IMR-90 (cell line): ENCODE results near the gene PODNL1. TPM values are rescaled to one million over a fixed set of nuclear protein-coding genes. Genes with fewer than 3 reads are reported as not detected.

Experiments
- ATAC-seq: fragments of 200-7000 bp; cut with Tn5 transposase; 2 replicates; pipeline ENCODE4 v1.9.1; 2020; ENCODE audit warnings: low read depth, mild to moderate bottlenecking, moderate library complexity
- BruUV-seq: library from RNA; stranded (reverse); fragments of 400-500 nt; replicated peaks from 2 replicates; lab custom pipeline; 2021; lab: Mats Ljungman, UMichigan
- CTCF ChIA-PET: fragments of 300-600 bp; formaldehyde crosslinking; extraction: SDS; loops from one replicate; lab custom pipeline; 2021; ENCODE audit warnings: antibody characterized with exemption; lab: Yijun Ruan, JAX
- POLR2A ChIA-PET: fragments of 300-600 bp; sonication (Branson Sonifier 250); formaldehyde crosslinking; loops from one replicate; lab custom pipeline; 2022; ENCODE audit warnings: antibody characterized with exemption; ENCODE audit not compliant: unreplicated experiment; lab: Charles Lee
- DNase-seq: peaks from one replicate; pipeline ENCODE4 v3.0.0; 2013
- H2AFZ ChIP-seq: replicated peaks from 2 replicates; pipeline ENCODE3; 2013; ENCODE audit warnings: low read length, mild to moderate bottlenecking; ENCODE audit not compliant: poor library complexity
- H2AK5ac ChIP-seq: 2 replicates; pipeline ENCODE4 v1.6.1; 2013; ENCODE audit warnings: low read depth, low read length, inconsistent platforms
- H2AK9ac ChIP-seq: replicated peaks from 2 replicates; pipeline ENCODE3; 2013; ENCODE audit warnings: mild to moderate bottlenecking, low read depth, low read length, moderate library complexity; ENCODE audit not compliant: poor library complexity
- H2BK120ac ChIP-seq: 2 replicates; pipeline ENCODE4 v1.6.1; 2013; ENCODE audit warnings: low read depth, low read length, inconsistent platforms
- H2BK15ac ChIP-seq: 3 replicates; pipeline ENCODE4 v1.6.1; 2013; ENCODE audit warnings: low read depth, low read length, inconsistent platforms
- H2BK20ac ChIP-seq: 2 replicates; pipeline ENCODE4 v1.6.1; 2013; ENCODE audit warnings: low read depth, mild to moderate bottlenecking, inconsistent platforms, low read length, moderate library complexity
- H2BK5ac ChIP-seq: 2 replicates; pipeline ENCODE4 v1.6.1; 2013; ENCODE audit warnings: mild to moderate bottlenecking, low read depth, low read length, inconsistent platforms; ENCODE audit not compliant: poor library complexity, severe bottlenecking
- H3K14ac ChIP-seq: replicated peaks from 2 replicates; pipeline ENCODE4 v1.6.1; 2013; ENCODE audit warnings: low read depth, low read length, inconsistent platforms
- H3K18ac ChIP-seq: 2 replicates; pipeline ENCODE4 v1.6.1; 2013; ENCODE audit warnings: low read depth, low read length, control low read depth
- H3K23ac ChIP-seq: 2 replicates; pipeline ENCODE4 v1.6.1; 2013; ENCODE audit warnings: low read depth, low read length, inconsistent platforms
- H3K27ac ChIP-seq: 2 replicates; pipeline ENCODE4 v1.5.1; 2013; ENCODE audit warnings: mild to moderate bottlenecking, control low read depth, low read length; ENCODE audit not compliant: insufficient read depth
- H3K27me3 ChIP-seq: 2 replicates; pipeline ENCODE4 v1.6.1; 2013; ENCODE audit warnings: low read length; ENCODE audit not compliant: control insufficient read depth, insufficient read depth
- H3K36me3 ChIP-seq: 2 replicates; pipeline ENCODE4 v1.6.1; 2013; ENCODE audit warnings: low read length, mixed read lengths; ENCODE audit not compliant: control insufficient read depth, insufficient read depth
- H3K4ac ChIP-seq: 2 replicates; pipeline ENCODE4 v1.6.1; 2013; ENCODE audit warnings: low read depth, low read length, inconsistent platforms
- H3K4me1 ChIP-seq: 2 replicates; pipeline ENCODE4 v1.6.1; 2013; ENCODE audit warnings: low read length, mixed read lengths; ENCODE audit not compliant: control insufficient read depth, insufficient read depth
- H3K4me2 ChIP-seq: 2 replicates; pipeline ENCODE4 v1.6.1; 2013; ENCODE audit warnings: low read depth, mild to moderate bottlenecking, control low read depth, low read length, moderate library complexity
- H3K4me3 ChIP-seq: 2 replicates; pipeline ENCODE4 v1.5.1; 2013; ENCODE audit warnings: low read depth, mild to moderate bottlenecking, control low read depth, low read length, moderate library complexity; ENCODE audit not compliant: insufficient read depth
- H3K56ac ChIP-seq: 2 replicates; pipeline ENCODE4 v1.6.1; 2013; ENCODE audit warnings: low read length, inconsistent platforms; ENCODE audit not compliant: insufficient read depth; ENCODE audit errors: extremely low read depth
- H3K79me1 ChIP-seq, 2 experiments: 2 replicates each; pipeline ENCODE4 v1.6.1; 2013; ENCODE audit warnings: low read length in 2 of 2, inconsistent platforms in 1 of 2, low read depth in 1 of 2
- H3K9ac ChIP-seq: 2 replicates; pipeline ENCODE4 v1.6.1; 2013; ENCODE audit warnings: low read depth, low read length, control low read depth
- H3K9me1 ChIP-seq: 2 replicates; pipeline ENCODE4 v1.6.1; 2013; ENCODE audit warnings: low read length, inconsistent platforms; ENCODE audit not compliant: insufficient read depth
- H3K9me3 ChIP-seq: 2 replicates; pipeline ENCODE4 v1.6.1; 2013; ENCODE audit warnings: low read length; ENCODE audit not compliant: control insufficient read depth, insufficient read depth
- H4K20me1 ChIP-seq: 2 replicates; pipeline ENCODE4 v1.6.1; 2013; ENCODE audit warnings: low read length, inconsistent platforms; ENCODE audit not compliant: insufficient read depth
- H4K5ac ChIP-seq: 2 replicates; pipeline ENCODE4 v1.6.1; 2013; ENCODE audit warnings: mild to moderate bottlenecking, low read depth, low read length, control low read depth
- H4K8ac ChIP-seq, 2 experiments: 2 replicates each; pipeline ENCODE4 v1.6.1; 2013; ENCODE audit warnings: low read depth in 2 of 2, low read length in 2 of 2, control low read depth in 1 of 2, inconsistent platforms in 1 of 2
- H4K91ac ChIP-seq: 2 replicates; pipeline ENCODE4 v1.6.1; 2013; ENCODE audit warnings: low read depth, low read length, inconsistent platforms; ENCODE audit not compliant: insufficient read depth
- BHLHE40 ChIP-seq: fragments of 150-350 bp; IDR thresholded peaks from 2 replicates; pipeline ENCODE4 v1.6.1; 2016; ENCODE audit warnings: mild to moderate bottlenecking, low read depth, low read length
- CEBPB ChIP-seq: IDR thresholded peaks from 2 replicates; pipeline ENCODE4 v1.6.1; 2012; ENCODE audit warnings: low read depth, low read length, improper control_type of control experiment
- CHD1 ChIP-seq: IDR thresholded peaks from 2 replicates; pipeline ENCODE4 v1.6.1; 2012; ENCODE audit warnings: low read depth, low read length, improper control_type of control experiment
- FOS ChIP-seq: fragments of 150-350 bp; IDR thresholded peaks from 2 replicates; pipeline ENCODE4 v1.6.1; 2016; ENCODE audit warnings: low read depth, low read length
- MAFK ChIP-seq: IDR thresholded peaks from 2 replicates; pipeline ENCODE4 v1.6.1; 2012; ENCODE audit warnings: low read depth, low read length, improper control_type of control experiment
- MAZ ChIP-seq: IDR thresholded peaks from 2 replicates; pipeline ENCODE4 v1.6.1; 2012; ENCODE audit warnings: low read depth, mild to moderate bottlenecking, low read length, improper control_type of control experiment, moderate library complexity, borderline replicate concordance
- MXI1 ChIP-seq: IDR thresholded peaks from 2 replicates; pipeline ENCODE4 v1.6.1; 2012; ENCODE audit warnings: low read depth, mild to moderate bottlenecking, low read length, moderate library complexity, borderline replicate concordance
- NFE2L2 ChIP-seq: fragments of 150-350 bp; IDR thresholded peaks from 2 replicates; pipeline ENCODE4 v1.6.1; 2016; ENCODE audit warnings: low read depth, mild to moderate bottlenecking, low read length
- POLR2A ChIP-seq: IDR thresholded peaks from 2 replicates; pipeline ENCODE4 v1.6.1; 2012; ENCODE audit warnings: mild to moderate bottlenecking, low read depth, low read length
- RAD21 ChIP-seq: IDR thresholded peaks from 2 replicates; pipeline ENCODE4 v1.6.1; 2012; ENCODE audit warnings: low read length, improper control_type of control experiment
- RCOR1 ChIP-seq: IDR thresholded peaks from 2 replicates; pipeline ENCODE4 v1.6.1; 2012; ENCODE audit warnings: mild to moderate bottlenecking, low read length, improper control_type of control experiment; ENCODE audit not compliant: insufficient replicate concordance
- RFX5 ChIP-seq: IDR thresholded peaks from 2 replicates; pipeline ENCODE4 v1.8.0; 2012; ENCODE audit warnings: low read depth, mild to moderate bottlenecking, low read length, moderate library complexity
- SMC3 ChIP-seq: fragments of 150-350 bp; IDR thresholded peaks from 2 replicates; pipeline ENCODE4 v1.6.1; 2016; ENCODE audit warnings: low read depth, mild to moderate bottlenecking, antibody characterized with exemption, low read length, moderate library complexity
- WGBS, 2 experiments: methylation state at CpG; one replicate each; pipeline versions ENCODE4 v1.1.5 to v1.1.7; 2013; ENCODE audit warnings: missing lambda C conversion rate in 2 of 2; ENCODE audit not compliant: insufficient read length in 1 of 2; ENCODE audit errors: extremely low coverage in 2 of 2; 5-methylcytosine and 5-hydroxymethylcytosine counted together
- dilution Hi-C: fragments of 300-500 bp; cut with HindIII; formaldehyde crosslinking; loops from one replicate; pipeline ENCODE4 v1.14.3; 2018; ENCODE audit warnings: low sequenced_read_pairs; ENCODE audit not compliant: unreplicated experiment
- in situ Hi-C: fragments of 300-500 bp; cut with MboI; formaldehyde crosslinking; loops from 3 replicates; pipeline ENCODE4 v1.14.3; 2019; ENCODE audit warnings: low sequenced_read_pairs, inconsistent platforms, mixed read lengths
- intact Hi-C: fragments of 100-400 bp; cut with micrococcal nuclease; formaldehyde crosslinking; loops from 2 replicates; pipeline ENCODE4 v1.10.0; 2022
- polyA plus RNA-seq, 3 experiments: library from polyadenylated mRNA; depleted of rRNA; stranded (reverse); fragments of >200 nt; gene quantifications; 2 replicates each; pipeline ENCODE4 v1.2.3, GENCODE V29; 2012; ENCODE audit warnings: low replicate concordance in 1 of 3
- total RNA-seq: library from RNA; depleted of rRNA; stranded (reverse); fragments of >200 nt; gene quantifications from 2 replicates; pipeline ENCODE4 v1.2.3, GENCODE V29; 2012
- TF ChIP-seq, protein P1 (sequence below): fragments of 150-350 bp; IDR thresholded peaks from 2 replicates; pipeline ENCODE4 v1.6.1; 2017; ENCODE audit warnings: mild to moderate bottlenecking, antibody characterized with exemption, low read length, low read depth
- TF ChIP-seq, protein P2 (sequence below): conservative IDR thresholded peaks from 2 replicates; pipeline ENCODE4 v1.5.1; 2012; ENCODE audit warnings: mild to moderate bottlenecking, low read depth, low read length, improper control_type of control experiment
- TF ChIP-seq, protein P3 (sequence below): fragments of 150-350 bp; IDR thresholded peaks from 2 replicates; pipeline ENCODE4 v1.6.1; 2016; ENCODE audit warnings: low read depth, mild to moderate bottlenecking, low read length, moderate library complexity, borderline replicate concordance

The PODNL1 gene
- total and polyA plus RNA-seq, 2 of the 4 experiments (the other 2 are of a cell fraction), result under 0.01 to 2.4 TPM

DNA sequence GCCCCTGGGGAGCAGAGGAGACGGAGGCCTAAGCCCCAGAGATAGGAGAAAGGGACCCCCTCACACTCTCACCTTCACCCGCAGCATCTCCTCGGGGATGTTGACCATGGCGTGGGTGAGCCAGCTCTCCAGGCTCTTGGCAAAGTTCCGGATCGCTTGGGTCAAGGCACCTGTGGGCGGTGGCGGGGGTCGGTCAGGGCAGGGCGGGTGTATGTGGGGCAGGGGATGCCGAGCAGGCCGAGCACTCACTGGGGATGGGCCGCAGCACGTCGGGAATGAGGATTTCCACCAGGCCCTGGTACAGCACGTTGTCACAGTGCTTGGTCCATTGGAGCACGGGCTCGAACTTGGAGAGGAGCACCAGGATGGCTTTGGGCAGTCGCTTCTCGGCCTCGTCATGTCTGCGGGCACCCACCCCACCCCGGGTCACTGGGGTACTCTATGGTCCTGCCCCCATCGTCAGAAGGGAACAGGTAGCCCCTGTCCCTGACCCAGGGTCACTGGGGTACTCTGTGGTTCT lies 27.2 kb upstream of the PODNL1 start:
- Histone ChIP-seq H3K14ac (no peak overlapping the region), H3K27me3 (no peaks in the 10 kb centered on the region), H2BK20ac (no peak overlapping the region), H2AK5ac (no peak overlapping the region), H3K4me3 (no peak overlapping the region), H3K79me1 (no peaks in the 10 kb centered on the region; a peak in 1 of 4 replicates), H3K23ac (no peak overlapping the region), H4K20me1 (peaks cover 7% of the 10 kb centered on the region), H2BK120ac (no peak overlapping the region), H2BK15ac (no peak overlapping the region), H2AK9ac (no peak overlapping the region), H3K18ac (no peak overlapping the region), H4K8ac (no peak overlapping the region), H3K27ac (no peak overlapping the region), H3K9ac (no peak overlapping the region), H3K56ac (no peak overlapping the region), H3K9me1 (no peaks in the 10 kb centered on the region; the same call in 1 of the 2 replicates), H3K4me2 (no peak overlapping the region), H3K4me1 (peaks cover 9% of the 10 kb centered on the region), H2AFZ (no peak overlapping the region), H4K5ac (no peak overlapping the region), H3K4ac (no peak overlapping the region), H4K91ac (no peak overlapping the region), H2BK5ac (no peak overlapping the region), H3K9me3 (no peaks in the 10 kb centered on the region), H3K36me3 (peaks cover 31% of the 10 kb centered on the region)
- intact Hi-C loops (no loop called here), dilution Hi-C loops (no loop called here), in situ Hi-C loops (no loop called here)
- DNase-seq, result no peak
- TF ChIP-seq CHD1 (no peak), FOS (no peak), MXI1 (no peak), POLR2A (no peak), CEBPB (no peak), MAFK (no peak), RAD21 (no peak), RFX5 (no peak), SMC3 (no peak), BHLHE40 (no peak), MAZ (no peak), RCOR1 (no peak), NFE2L2 (no peak)
- TF ChIP-seq, protein P1, sequence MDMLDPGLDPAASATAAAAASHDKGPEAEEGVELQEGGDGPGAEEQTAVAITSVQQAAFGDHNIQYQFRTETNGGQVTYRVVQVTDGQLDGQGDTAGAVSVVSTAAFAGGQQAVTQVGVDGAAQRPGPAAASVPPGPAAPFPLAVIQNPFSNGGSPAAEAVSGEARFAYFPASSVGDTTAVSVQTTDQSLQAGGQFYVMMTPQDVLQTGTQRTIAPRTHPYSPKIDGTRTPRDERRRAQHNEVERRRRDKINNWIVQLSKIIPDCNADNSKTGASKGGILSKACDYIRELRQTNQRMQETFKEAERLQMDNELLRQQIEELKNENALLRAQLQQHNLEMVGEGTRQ, result no peak
- TF ChIP-seq, protein P2, sequence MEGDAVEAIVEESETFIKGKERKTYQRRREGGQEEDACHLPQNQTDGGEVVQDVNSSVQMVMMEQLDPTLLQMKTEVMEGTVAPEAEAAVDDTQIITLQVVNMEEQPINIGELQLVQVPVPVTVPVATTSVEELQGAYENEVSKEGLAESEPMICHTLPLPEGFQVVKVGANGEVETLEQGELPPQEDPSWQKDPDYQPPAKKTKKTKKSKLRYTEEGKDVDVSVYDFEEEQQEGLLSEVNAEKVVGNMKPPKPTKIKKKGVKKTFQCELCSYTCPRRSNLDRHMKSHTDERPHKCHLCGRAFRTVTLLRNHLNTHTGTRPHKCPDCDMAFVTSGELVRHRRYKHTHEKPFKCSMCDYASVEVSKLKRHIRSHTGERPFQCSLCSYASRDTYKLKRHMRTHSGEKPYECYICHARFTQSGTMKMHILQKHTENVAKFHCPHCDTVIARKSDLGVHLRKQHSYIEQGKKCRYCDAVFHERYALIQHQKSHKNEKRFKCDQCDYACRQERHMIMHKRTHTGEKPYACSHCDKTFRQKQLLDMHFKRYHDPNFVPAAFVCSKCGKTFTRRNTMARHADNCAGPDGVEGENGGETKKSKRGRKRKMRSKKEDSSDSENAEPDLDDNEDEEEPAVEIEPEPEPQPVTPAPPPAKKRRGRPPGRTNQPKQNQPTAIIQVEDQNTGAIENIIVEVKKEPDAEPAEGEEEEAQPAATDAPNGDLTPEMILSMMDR, result no peak
- TF ChIP-seq, protein P3, sequence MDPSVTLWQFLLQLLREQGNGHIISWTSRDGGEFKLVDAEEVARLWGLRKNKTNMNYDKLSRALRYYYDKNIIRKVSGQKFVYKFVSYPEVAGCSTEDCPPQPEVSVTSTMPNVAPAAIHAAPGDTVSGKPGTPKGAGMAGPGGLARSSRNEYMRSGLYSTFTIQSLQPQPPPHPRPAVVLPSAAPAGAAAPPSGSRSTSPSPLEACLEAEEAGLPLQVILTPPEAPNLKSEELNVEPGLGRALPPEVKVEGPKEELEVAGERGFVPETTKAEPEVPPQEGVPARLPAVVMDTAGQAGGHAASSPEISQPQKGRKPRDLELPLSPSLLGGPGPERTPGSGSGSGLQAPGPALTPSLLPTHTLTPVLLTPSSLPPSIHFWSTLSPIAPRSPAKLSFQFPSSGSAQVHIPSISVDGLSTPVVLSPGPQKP, result no peak
- BruUV-seq, result no TSS peak
- ChIA-PET POLR2A (no interaction called here), CTCF (no interaction called here)
- no peak for ATAC-seq
- 92% methylated on average over 16 of the region's 24 CpGs; no CpG with 5 or more reads in 1 of the 2 experiments for WGBS, 2 experiments
